Gastroesophageal sphincter (tissue), 4 donors: ENCODE data around the gene TRUB2. TPM values are rescaled to one million over a fixed set of nuclear protein-coding genes. Genes with fewer than 3 reads are reported as not detected.

Experiments
- ATAC-seq: fragments of 150-250 bp; one replicate; pipeline ENCODE4 v1.9.1; 2016; ENCODE audit warnings: mild to moderate bottlenecking, moderate library complexity
- H3K27ac ChIP-seq, 4 donors: fragments of 200-600 bp; sonication (generic) in 3 of 4; 1 replicate in 3 of 4; 2 replicates in 1 of 4; pipeline ENCODE4 v1.5.1; 2016 to 2019
- H3K27me3 ChIP-seq: fragments of 200-600 bp; sonication (generic); one replicate; pipeline ENCODE4 v1.5.1; 2019
- H3K36me3 ChIP-seq, 2 donors: fragments of 200-600 bp; sonication (generic); one replicate each; pipeline ENCODE4 v1.5.1; 2019; ENCODE audit warnings: control low read depth in 1 of 2
- H3K4me1 ChIP-seq, 3 donors: fragments of 200-600 bp; sonication (generic); 1 replicate in 2 of 3; 2 replicates in 1 of 3; pipeline ENCODE4 v1.5.1; 2016 to 2019; ENCODE audit warnings: control low read depth in 2 of 3
- H3K4me3 ChIP-seq, 2 donors: fragments of 200-600 bp; sonication (generic); one replicate each; pipeline ENCODE4 v1.5.1; 2019; ENCODE audit warnings: mild to moderate bottlenecking in 1 of 2, moderate library complexity in 1 of 2
- H3K9me3 ChIP-seq, 3 donors: fragments of 200-600 bp; sonication (generic); one replicate each; pipeline ENCODE4 v1.5.1; 2017 to 2019; ENCODE audit warnings: control low read depth in 2 of 3
- EP300 ChIP-seq: sonication (generic); formaldehyde crosslinking; IDR thresholded peaks from one replicate; pipeline ENCODE4 v1.6.1; 2017; ENCODE audit warnings: antibody characterized with exemption, mild to moderate bottlenecking
- POLR2A ChIP-seq, 2 donors: fragments of 450-650 bp; IDR thresholded peaks; one replicate each; pipeline ENCODE4 v1.6.1; 2017; ENCODE audit warnings: antibody characterized with exemption in 2 of 2, mild to moderate bottlenecking in 2 of 2, moderate library complexity in 1 of 2
- POLR2AphosphoS5 ChIP-seq: sonication (generic); formaldehyde crosslinking; IDR thresholded peaks from one replicate; pipeline ENCODE4 v1.6.1; 2017; ENCODE audit warnings: antibody characterized with exemption
- WGBS, 2 donors: methylation state at CpG; one replicate each; pipeline ENCODE4 v1.1.5; 2018; ENCODE audit warnings: low coverage in 1 of 2; 5-methylcytosine and 5-hydroxymethylcytosine counted together
- total RNA-seq, 4 donors: library from RNA; depleted of rRNA; stranded (reverse); fragments of >200 nt; gene quantifications; one replicate each; pipeline ENCODE4 v1.1.0, GENCODE V29; 2016
- TF ChIP-seq, protein P1 (sequence below), 4 experiments: fragments of 200-600 bp in 2 of 4; fragments of 450-650 bp in 2 of 4; sonication (generic) in 1 of 4; IDR thresholded peaks; one replicate each; pipeline ENCODE4 v1.5.1; 2017 to 2019; ENCODE audit warnings: antibody characterized with exemption in 4 of 4, mild to moderate bottlenecking in 2 of 4, moderate library complexity in 2 of 4

Gene TRUB2
- total RNA-seq, 4 donors from 2014 or later: 5.1 to 11.4 (median 7.5) TPM

DNA sequence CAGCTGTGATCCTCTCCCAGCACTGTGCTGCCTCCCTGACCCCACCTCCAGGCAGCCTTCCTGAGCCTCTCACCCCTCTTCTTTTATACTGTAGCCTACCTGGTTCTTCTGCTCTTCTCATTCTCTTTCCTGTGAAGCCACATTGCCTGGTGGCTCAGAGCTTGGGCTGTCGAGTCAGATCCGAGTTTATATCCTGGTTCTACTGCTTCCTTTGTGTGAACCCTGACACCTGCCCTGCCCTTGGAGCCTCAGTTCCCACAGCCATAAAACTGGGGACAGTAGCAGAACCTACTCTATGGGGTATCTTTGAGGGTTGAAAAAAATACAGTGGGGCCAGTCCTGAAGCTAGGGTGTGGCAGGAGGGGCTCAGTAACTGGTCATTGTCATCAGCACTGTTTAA, 26.9 kb upstream of the TRUB2 start:
- WGBS, 2 donors: 57% methylated on average over 1 of the region's 2 CpGs; no CpG with 5 or more reads in 1 of the 2 donors
- Histone ChIP-seq H3K4me1 (no peaks in the 10 kb centered on the region), H3K9me3 (no peaks in the 10 kb centered on the region), H3K4me3 (no peak overlapping the region), H3K36me3 (peaks cover 0 to 95% of the 10 kb centered on the region in 2 donors), H3K27me3 (no peaks in the 10 kb centered on the region), H3K27ac (no peak overlapping the region)
- TF ChIP-seq, protein P1, sequence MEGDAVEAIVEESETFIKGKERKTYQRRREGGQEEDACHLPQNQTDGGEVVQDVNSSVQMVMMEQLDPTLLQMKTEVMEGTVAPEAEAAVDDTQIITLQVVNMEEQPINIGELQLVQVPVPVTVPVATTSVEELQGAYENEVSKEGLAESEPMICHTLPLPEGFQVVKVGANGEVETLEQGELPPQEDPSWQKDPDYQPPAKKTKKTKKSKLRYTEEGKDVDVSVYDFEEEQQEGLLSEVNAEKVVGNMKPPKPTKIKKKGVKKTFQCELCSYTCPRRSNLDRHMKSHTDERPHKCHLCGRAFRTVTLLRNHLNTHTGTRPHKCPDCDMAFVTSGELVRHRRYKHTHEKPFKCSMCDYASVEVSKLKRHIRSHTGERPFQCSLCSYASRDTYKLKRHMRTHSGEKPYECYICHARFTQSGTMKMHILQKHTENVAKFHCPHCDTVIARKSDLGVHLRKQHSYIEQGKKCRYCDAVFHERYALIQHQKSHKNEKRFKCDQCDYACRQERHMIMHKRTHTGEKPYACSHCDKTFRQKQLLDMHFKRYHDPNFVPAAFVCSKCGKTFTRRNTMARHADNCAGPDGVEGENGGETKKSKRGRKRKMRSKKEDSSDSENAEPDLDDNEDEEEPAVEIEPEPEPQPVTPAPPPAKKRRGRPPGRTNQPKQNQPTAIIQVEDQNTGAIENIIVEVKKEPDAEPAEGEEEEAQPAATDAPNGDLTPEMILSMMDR (IDR thresholded peaks at IDR 0.05): no peak
- TF ChIP-seq POLR2A (IDR thresholded peaks at IDR 0.05): no peak
- TF ChIP-seq POLR2AphosphoS5: no peak
- no peak for TF ChIP-seq EP300
- no peak for ATAC-seq

- Histone ChIP-seq H3K36me3 (peaks cover 0 to 81% of the 10 kb centered on the region in 2 donors), H3K27me3 (no peaks in the 10 kb centered on the region), H3K9me3 (no peaks in the 10 kb centered on the region), H3K4me3 (no peak overlapping the region), H3K4me1 (peaks cover 0 to 19% (median 4%) of the 10 kb centered on the region in 3 donors), H3K27ac (no peak overlapping the region)
- WGBS, 2 donors: 89 to 100% methylated on average over 2 to 5 of the region's 28 CpGs
- no peak for ATAC-seq
- no peak for TF ChIP-seq EP300
- TF ChIP-seq, protein P1 (IDR thresholded peaks at IDR 0.05): no peak
- no peak for TF ChIP-seq POLR2AphosphoS5
- no peak for TF ChIP-seq POLR2A (IDR thresholded peaks at IDR 0.05)
Measured at GRCh38 chr9:128344931-128345605, 22.8 kb upstream of the TRUB2 start.

DNA sequence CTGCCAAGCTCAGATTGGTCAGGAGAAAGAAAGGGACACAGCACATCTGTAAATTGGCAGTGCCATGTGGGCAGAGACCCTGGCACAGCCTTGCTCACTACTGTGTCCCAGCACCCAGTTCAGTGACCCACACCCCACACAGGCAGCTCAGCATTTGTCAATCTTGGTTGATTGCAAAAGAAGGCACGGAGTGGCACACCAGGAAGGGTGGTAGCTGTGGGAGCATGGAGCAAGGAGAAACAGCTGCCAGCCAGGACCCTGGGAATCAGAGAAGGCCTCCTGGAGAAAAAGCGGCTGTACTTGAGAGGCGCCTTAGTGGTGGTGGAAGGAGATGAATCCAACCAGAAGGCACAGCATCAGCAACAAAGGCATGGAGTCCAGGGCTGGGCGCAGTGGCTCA, 21.6 kb upstream of the TRUB2 start:
- H3K4me3 ChIP-seq: no peak overlapping the region
- no peak overlapping the region for H3K27ac ChIP-seq
- TF ChIP-seq EP300 (no peak), POLR2AphosphoS5 (no peak), POLR2A (IDR thresholded peaks at IDR 0.05) (no peak)
- TF ChIP-seq, protein P1 (IDR thresholded peaks at IDR 0.05): no peak
- no peak for ATAC-seq
- H3K36me3 ChIP-seq: peaks cover 0 to 69% of the 10 kb centered on the region in 2 donors
- no peaks in the 10 kb centered on the region for H3K9me3 ChIP-seq
- no peaks in the 10 kb centered on the region for H3K27me3 ChIP-seq
- WGBS, 2 donors: 91% methylated on average over 4 of the region's 4 CpGs; no CpG with 5 or more reads in 1 of the 2 donors
- peaks cover 0 to 24% (median 4%) of the 10 kb centered on the region in 3 donors for H3K4me1 ChIP-seq

- WGBS, 2 donors: 97 to 100% methylated on average over 4 to 5 of the region's 8 CpGs
- Histone ChIP-seq H3K27ac (no peak overlapping the region), H3K4me3 (no peak overlapping the region), H3K27me3 (no peaks in the 10 kb centered on the region), H3K36me3 (peaks cover 0 to 61% of the 10 kb centered on the region in 2 donors), H3K4me1 (peaks cover 0 to 24% (median 4%) of the 10 kb centered on the region in 3 donors), H3K9me3 (no peaks in the 10 kb centered on the region)
- ATAC-seq: no peak
- TF ChIP-seq, protein P1 (IDR thresholded peaks at IDR 0.05): no peak
Measured at GRCh38 chr9:128342971-128343680, 20.9 kb upstream of the TRUB2 start.
